ENCODE measurements around the gene BNC1.

Gene BNC1

GRCh38 chr15:83290236-83290635 is 5.8 kb upstream of the BNC1 start:
- H3K36me3 ChIP-seq (ENCODE audit: control insufficient read depth in 1 of 2, insufficient read depth in 2 of 2, low read depth in 1 of 2, low read length in 2 of 2): no peaks in the 10 kb centered on the region
- peaks cover 4% of the 10 kb centered on the region for H3K79me1 ChIP-seq (replicated peaks; ENCODE audit: low read length, poor library complexity, severe bottlenecking)
- no peak overlapping the region for H2AFZ ChIP-seq (ENCODE audit: low read depth, low read length)
- peaks cover 19% of the 10 kb centered on the region for H3K4me1 ChIP-seq (ENCODE audit: control insufficient read depth, insufficient read depth, low read depth, low read length)
- no peak overlapping the region for H3K14ac ChIP-seq (ENCODE audit: low read length in 2 of 2)
- no peak overlapping the region for H3K23ac ChIP-seq (ENCODE audit: low read length in 2 of 2)
- no peak overlapping the region for H3K9ac ChIP-seq (ENCODE audit: low read length)
- no peak overlapping the region for H3K4me3 ChIP-seq (ENCODE audit: insufficient read depth in 1 of 2, low read depth in 1 of 2, low read length in 2 of 2)
- no peak overlapping the region for H2BK5ac ChIP-seq (ENCODE audit: low read depth, low read length, poor library complexity, severe bottlenecking)
- no peaks in the 10 kb centered on the region for H3K27me3 ChIP-seq (ENCODE audit: control insufficient read depth in 1 of 2, insufficient read depth in 1 of 2, low read length in 2 of 2)
- H4K91ac ChIP-seq (ENCODE audit: low read length): no peak overlapping the region
- H3K4ac ChIP-seq (ENCODE audit: low read depth in 1 of 2, low read length in 2 of 2): no peak overlapping the region
- DNase-seq: no peak
- no peak overlapping the region for H2BK12ac ChIP-seq (ENCODE audit: low read length in 2 of 2)
- H3K18ac ChIP-seq (ENCODE audit: low read depth in 1 of 2, low read length in 2 of 2): no peak overlapping the region
- H3K9me3 ChIP-seq (ENCODE audit: control insufficient read depth, low read length): no peaks in the 10 kb centered on the region
- peak overlapping the region; percentile 58 for H2AK5ac ChIP-seq (ENCODE audit: low read length, severe bottlenecking)
- H2BK120ac ChIP-seq (ENCODE audit: low read depth, low read length): no peak overlapping the region
- H3K4me2 ChIP-seq (ENCODE audit: low read length, poor library complexity, severe bottlenecking): no peak overlapping the region
- no peak overlapping the region for H2BK15ac ChIP-seq (ENCODE audit: low read depth, poor library complexity, severe bottlenecking)
- no peak overlapping the region for H3K27ac ChIP-seq (ENCODE audit: low read length, poor library complexity, severe bottlenecking)
- 83% methylated on average over 4 of the region's 4 CpGs for WGBS
- no peak overlapping the region for H4K8ac ChIP-seq (ENCODE audit: low read length)

DNA sequence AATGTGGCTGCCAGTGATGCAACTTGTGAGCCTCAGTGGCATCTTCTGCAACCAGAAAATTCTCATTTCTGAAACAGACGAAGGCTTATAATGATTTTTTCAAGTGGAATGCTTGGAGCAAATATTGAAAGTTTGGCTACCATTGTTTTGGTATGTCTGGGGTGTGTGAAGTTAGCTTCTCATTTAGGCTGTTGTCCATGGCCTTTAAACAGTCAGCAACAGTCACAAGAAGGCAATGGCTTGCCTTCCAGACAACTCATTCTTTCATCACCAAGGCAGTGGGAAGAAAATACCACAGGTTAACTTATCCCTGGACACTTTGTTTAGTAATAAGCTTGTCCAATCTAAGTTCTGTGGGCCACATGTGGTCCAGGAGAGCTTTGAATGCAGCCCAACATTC is 4.7 kb upstream of the BNC1 start:
- Histone ChIP-seq H3K9ac (ENCODE audit: low read length) (no peak overlapping the region), H4K91ac (ENCODE audit: low read length) (no peak overlapping the region), H3K27ac (ENCODE audit: low read length, poor library complexity, severe bottlenecking) (no peak overlapping the region), H3K79me1 (replicated peaks; ENCODE audit: low read length, poor library complexity, severe bottlenecking) (peaks cover 4% of the 10 kb centered on the region), H3K4ac (ENCODE audit: low read depth in 1 of 2, low read length in 2 of 2) (no peak overlapping the region), H3K4me3 (ENCODE audit: insufficient read depth in 1 of 2, low read depth in 1 of 2, low read length in 2 of 2) (no peak overlapping the region), H3K9me3 (ENCODE audit: control insufficient read depth, low read length) (no peaks in the 10 kb centered on the region), H3K23ac (ENCODE audit: low read length in 2 of 2) (no peak overlapping the region), H4K8ac (ENCODE audit: low read length) (no peak overlapping the region), H2BK15ac (ENCODE audit: low read depth, poor library complexity, severe bottlenecking) (no peak overlapping the region), H3K14ac (ENCODE audit: low read length in 2 of 2) (no peak overlapping the region), H2BK5ac (ENCODE audit: low read depth, low read length, poor library complexity, severe bottlenecking) (no peak overlapping the region), H3K27me3 (ENCODE audit: control insufficient read depth in 1 of 2, insufficient read depth in 1 of 2, low read length in 2 of 2) (no peaks in the 10 kb centered on the region), H2AFZ (ENCODE audit: low read depth, low read length) (no peak overlapping the region), H2BK120ac (ENCODE audit: low read depth, low read length) (no peak overlapping the region), H3K36me3 (ENCODE audit: control insufficient read depth in 1 of 2, insufficient read depth in 2 of 2, low read depth in 1 of 2, low read length in 2 of 2) (no peaks in the 10 kb centered on the region), H2AK5ac (ENCODE audit: low read length, severe bottlenecking) (no peak overlapping the region), H3K18ac (ENCODE audit: low read depth in 1 of 2, low read length in 2 of 2) (no peak overlapping the region), H2BK12ac (ENCODE audit: low read length in 2 of 2) (no peak overlapping the region), H3K4me1 (ENCODE audit: control insufficient read depth, insufficient read depth, low read depth, low read length) (peaks cover 25% of the 10 kb centered on the region), H3K4me2 (ENCODE audit: low read length, poor library complexity, severe bottlenecking) (no peak overlapping the region)
- no peak for DNase-seq
- 100% methylated on average over 1 of the region's 1 CpG for WGBS

DNA sequence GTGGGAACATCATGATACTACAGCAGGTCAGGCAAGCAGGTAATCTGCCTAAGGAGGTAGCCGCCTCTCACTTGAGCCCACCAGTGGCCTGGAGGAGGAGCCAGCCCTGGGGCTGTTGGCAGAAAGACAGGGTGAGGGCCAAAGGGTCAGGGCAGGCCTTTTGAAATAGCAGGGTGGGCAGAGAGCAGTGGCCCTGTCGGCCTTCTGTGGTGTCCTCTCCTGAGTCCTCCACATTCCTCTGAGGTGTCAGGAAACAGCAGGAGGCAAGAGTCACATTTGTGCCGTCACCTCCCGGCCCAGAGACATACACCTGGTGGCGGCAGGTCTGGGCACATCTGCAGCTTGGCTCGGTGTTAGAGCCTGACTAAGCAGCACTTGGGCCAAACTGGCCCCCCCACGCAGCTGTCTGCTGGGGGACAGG is 3.9 kb upstream of the BNC1 start:
- H3K27me3 ChIP-seq (ENCODE audit: control insufficient read depth in 1 of 2, insufficient read depth in 1 of 2, low read length in 2 of 2): no peaks in the 10 kb centered on the region
- H2AK5ac ChIP-seq (ENCODE audit: low read length, severe bottlenecking): peak overlapping the region; percentile 90
- H3K14ac ChIP-seq (ENCODE audit: low read length in 2 of 2): peak overlapping the region in 1 of 2 experiments; percentile 30
- peak overlapping the region; percentile 74 for H4K91ac ChIP-seq (ENCODE audit: low read length)
- peaks cover 26% of the 10 kb centered on the region for H3K4me1 ChIP-seq (ENCODE audit: control insufficient read depth, insufficient read depth, low read depth, low read length)
- H3K18ac ChIP-seq (ENCODE audit: low read depth in 1 of 2, low read length in 2 of 2): peak overlapping the region in 1 of 2 experiments; percentile 44
- peak overlapping the region; percentile 36 for H2BK15ac ChIP-seq (ENCODE audit: low read depth, poor library complexity, severe bottlenecking)
- no peak for DNase-seq
- H3K36me3 ChIP-seq (ENCODE audit: control insufficient read depth in 1 of 2, insufficient read depth in 2 of 2, low read depth in 1 of 2, low read length in 2 of 2): no peaks in the 10 kb centered on the region
- H4K8ac ChIP-seq (ENCODE audit: low read length): peak overlapping the region; percentile 82
- H3K79me1 ChIP-seq (replicated peaks; ENCODE audit: low read length, poor library complexity, severe bottlenecking): peaks cover 4% of the 10 kb centered on the region
- no peak overlapping the region for H3K4me2 ChIP-seq (ENCODE audit: low read length, poor library complexity, severe bottlenecking)
- H2BK120ac ChIP-seq (ENCODE audit: low read depth, low read length): no peak overlapping the region
- H3K9ac ChIP-seq (ENCODE audit: low read length): peak overlapping the region; percentile 34
- H2BK12ac ChIP-seq (ENCODE audit: low read length in 2 of 2): peak overlapping the region in 1 of 2 experiments; percentile 54
- peak overlapping the region; percentile 83 for H3K27ac ChIP-seq (ENCODE audit: low read length, poor library complexity, severe bottlenecking)
- peak overlapping the region; percentile 35 to 47 for H3K4ac ChIP-seq (ENCODE audit: low read depth in 1 of 2, low read length in 2 of 2)
- H2AFZ ChIP-seq (ENCODE audit: low read depth, low read length): no peak overlapping the region
- WGBS: 62% methylated on average over 7 of the region's 7 CpGs
- H2BK5ac ChIP-seq (ENCODE audit: low read depth, low read length, poor library complexity, severe bottlenecking): peak overlapping the region; percentile 8
- H3K4me3 ChIP-seq (ENCODE audit: insufficient read depth in 1 of 2, low read depth in 1 of 2, low read length in 2 of 2): no peak overlapping the region
- no peaks in the 10 kb centered on the region for H3K9me3 ChIP-seq (ENCODE audit: control insufficient read depth, low read length)
- H3K23ac ChIP-seq (ENCODE audit: low read length in 2 of 2): peak overlapping the region in 1 of 2 experiments; percentile 32

DNA sequence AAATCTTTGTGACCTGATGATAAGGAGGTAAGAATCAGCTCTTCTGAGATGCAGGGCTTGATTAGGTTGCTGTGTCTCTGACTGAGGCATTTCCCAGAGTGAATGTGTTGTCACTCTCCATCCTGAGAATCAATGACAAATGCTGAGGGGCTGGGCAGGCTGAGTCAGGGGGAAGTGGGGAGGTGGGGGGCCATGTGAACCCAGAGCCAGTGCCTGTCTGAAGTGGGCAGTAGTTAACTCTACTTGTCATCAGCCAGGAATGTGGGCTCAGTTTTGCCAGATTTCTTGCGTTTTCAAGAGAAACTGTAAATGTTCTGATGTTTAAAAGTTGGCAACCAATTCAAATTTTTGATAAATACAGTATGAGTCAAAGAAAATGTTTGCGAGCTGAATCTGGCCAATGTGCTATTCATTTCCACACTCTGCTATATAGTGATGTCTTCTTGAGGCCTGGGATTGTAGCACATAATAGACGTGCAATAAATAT is 3.1 kb upstream of the BNC1 start:
- no peak overlapping the region for H2AK5ac ChIP-seq (ENCODE audit: low read length, severe bottlenecking)
- no peak overlapping the region for H4K91ac ChIP-seq (ENCODE audit: low read length)
- H3K4ac ChIP-seq (ENCODE audit: low read depth in 1 of 2, low read length in 2 of 2): no peak overlapping the region
- no peak overlapping the region for H2BK15ac ChIP-seq (ENCODE audit: low read depth, poor library complexity, severe bottlenecking)
- no peak overlapping the region for H2BK120ac ChIP-seq (ENCODE audit: low read depth, low read length)
- H3K4me1 ChIP-seq (ENCODE audit: control insufficient read depth, insufficient read depth, low read depth, low read length): peaks cover 26% of the 10 kb centered on the region
- 7% methylated on average over 3 of the region's 3 CpGs for WGBS
- no peak overlapping the region for H3K23ac ChIP-seq (ENCODE audit: low read length in 2 of 2)
- no peak overlapping the region for H3K14ac ChIP-seq (ENCODE audit: low read length in 2 of 2)
- no peak overlapping the region for H3K18ac ChIP-seq (ENCODE audit: low read depth in 1 of 2, low read length in 2 of 2)
- no peak overlapping the region for H2AFZ ChIP-seq (ENCODE audit: low read depth, low read length)
- peak overlapping the region; percentile 83 for H3K27ac ChIP-seq (ENCODE audit: low read length, poor library complexity, severe bottlenecking)
- H2BK5ac ChIP-seq (ENCODE audit: low read depth, low read length, poor library complexity, severe bottlenecking): no peak overlapping the region
- H3K27me3 ChIP-seq (ENCODE audit: control insufficient read depth in 1 of 2, insufficient read depth in 1 of 2, low read length in 2 of 2): no peaks in the 10 kb centered on the region
- H4K8ac ChIP-seq (ENCODE audit: low read length): no peak overlapping the region
- peaks cover 4% of the 10 kb centered on the region for H3K79me1 ChIP-seq (replicated peaks; ENCODE audit: low read length, poor library complexity, severe bottlenecking)
- H3K36me3 ChIP-seq (ENCODE audit: control insufficient read depth in 1 of 2, insufficient read depth in 2 of 2, low read depth in 1 of 2, low read length in 2 of 2): no peaks in the 10 kb centered on the region
- peak overlapping the region; percentile 34 for H3K9ac ChIP-seq (ENCODE audit: low read length)
- no peaks in the 10 kb centered on the region for H3K9me3 ChIP-seq (ENCODE audit: control insufficient read depth, low read length)
- no peak overlapping the region for H3K4me2 ChIP-seq (ENCODE audit: low read length, poor library complexity, severe bottlenecking)
- no peak overlapping the region for H3K4me3 ChIP-seq (ENCODE audit: insufficient read depth in 1 of 2, low read depth in 1 of 2, low read length in 2 of 2)
- peak; percentile 80 for DNase-seq
- no peak overlapping the region for H2BK12ac ChIP-seq (ENCODE audit: low read length in 2 of 2)

All from mesenchymal stem cell (in vitro differentiated cells and primary cell).